K562 (cell line): Measurements from ENCODE around the gene E2F3. TPM values are rescaled to one million over a fixed set of nuclear protein-coding genes. Genes with fewer than 3 reads are reported as not detected.

ENCODE experiments used
- ARNT ChIP-seq, 2 experiments: fragments of 450-650 bp; IDR thresholded peaks; 2 replicates each; pipeline ENCODE4 v1.6.1; 2016; ENCODE audit warnings: mild to moderate bottlenecking in 1 of 2
- ATF7 ChIP-seq: fragments of 450-650 bp; IDR thresholded peaks from 2 replicates; pipeline ENCODE4 v1.7.1; 2014; ENCODE audit warnings: mild to moderate bottlenecking, moderate library complexity
- CBFB ChIP-seq: sonication (generic); formaldehyde crosslinking; IDR thresholded peaks from 2 replicates; pipeline ENCODE4 v1.4.0; 2020; ENCODE audit warnings: mild to moderate bottlenecking, missing genetic modification reagents
- DDX20 ChIP-seq: fragments of 450-650 bp; IDR thresholded peaks from 2 replicates; pipeline ENCODE4 v1.6.1; 2016; ENCODE audit warnings: missing genetic modification characterization, low read depth, mild to moderate bottlenecking, missing compliant biosample characterization, moderate library complexity
- ETS1 ChIP-seq: conservative IDR thresholded peaks from 2 replicates; pipeline ENCODE4 v1.6.1; 2011; ENCODE audit warnings: low read depth, mild to moderate bottlenecking, low read length; ENCODE audit not compliant: control insufficient read depth
- EWSR1 ChIP-seq: fragments of 450-650 bp; IDR thresholded peaks from 2 replicates; pipeline ENCODE4 v1.6.1; 2018; ENCODE audit warnings: borderline replicate concordance, mild to moderate bottlenecking, low read depth, moderate library complexity; ENCODE audit not compliant: partially characterized antibody
- FOXK2 ChIP-seq, 2 experiments: fragments of 450-650 bp; IDR thresholded peaks in 1 of 2; conservative IDR thresholded peaks in 1 of 2; 2 replicates each; pipeline ENCODE4 v1.6.1; 2016; ENCODE audit warnings: low read depth in 2 of 2, mild to moderate bottlenecking in 1 of 2
- FOXO4 ChIP-seq: fragments of 450-650 bp; formaldehyde crosslinking; IDR thresholded peaks from 2 replicates; pipeline ENCODE4 v1.4.0; 2020; ENCODE audit warnings: mild to moderate bottlenecking, moderate library complexity
- HCFC1 ChIP-seq: IDR thresholded peaks from 2 replicates; pipeline ENCODE4 v1.6.1; 2012; ENCODE audit warnings: low read depth, low read length, improper control_type of control experiment
- HNRNPLL ChIP-seq: fragments of 200-400 bp; formaldehyde crosslinking; IDR thresholded peaks from 2 replicates; pipeline ENCODE4 v1.6.1; 2017; ENCODE audit warnings: low read length, low read depth, mild to moderate bottlenecking; ENCODE audit not compliant: poor library complexity, severe bottlenecking
- KDM1A ChIP-seq, 2 experiments: fragments of 450-650 bp; IDR thresholded peaks; 2 replicates each; pipeline ENCODE4 v1.6.1; 2016; ENCODE audit warnings: mild to moderate bottlenecking in 2 of 2
- MEF2A ChIP-seq: IDR thresholded peaks from 2 replicates; pipeline ENCODE4 v1.6.1; 2011; ENCODE audit warnings: low read depth, mild to moderate bottlenecking, low read length, moderate library complexity; ENCODE audit not compliant: control insufficient read depth
- NEUROD1 ChIP-seq: fragments of 150-350 bp; IDR thresholded peaks from 2 replicates; pipeline ENCODE4 v1.6.1; 2014; ENCODE audit warnings: borderline replicate concordance, low read length, low read depth; ENCODE audit not compliant: partially characterized antibody
- PTRF ChIP-seq: fragments of 450-650 bp; IDR thresholded peaks from 2 replicates; pipeline ENCODE4 v1.6.1; 2016; ENCODE audit warnings: mild to moderate bottlenecking, missing genetic modification characterization, missing compliant biosample characterization
- SIX5 ChIP-seq, 2 experiments: IDR thresholded peaks; 2 replicates each; pipeline ENCODE4 v1.6.1; 2011; ENCODE audit warnings: low read length in 2 of 2, borderline replicate concordance in 1 of 2, low read depth in 1 of 2, mild to moderate bottlenecking in 1 of 2, moderate library complexity in 1 of 2; ENCODE audit not compliant: insufficient read depth in 1 of 2
- TRIM28 ChIP-seq: fragments of 450-650 bp; IDR thresholded peaks from 2 replicates; pipeline ENCODE4 v1.6.1; 2017
- ZNF124 ChIP-seq: sonication (generic); formaldehyde crosslinking; IDR thresholded peaks from 2 replicates; pipeline ENCODE4 v1.8.1; 2022; ENCODE audit warnings: missing genetic modification reagents
- ZNF239 ChIP-seq: fragments of 250-450 bp; sonication (Bioruptor Pico); IDR thresholded peaks from 2 replicates; pipeline ENCODE4 v1.4.0; 2020; ENCODE audit warnings: mild to moderate bottlenecking
- ZNF561 ChIP-seq: fragments of 450-650 bp; formaldehyde crosslinking; conservative IDR thresholded peaks from 2 replicates; pipeline ENCODE4 v1.4.0; 2020; ENCODE audit warnings: mild to moderate bottlenecking, moderate library complexity
- polyA plus RNA-seq, 8 experiments: library from polyadenylated mRNA; depleted of rRNA in 4 of 8; stranded (reverse) in 5 of 8; unstranded in 3 of 8; fragments of >200 nt; fragmentation: Nextera tagmentation in 2 of 8; fragmentation: Illumina TruSeq in 1 of 8; extraction: Ambion mirVana in 2 of 8; extraction: Trizol in 1 of 8; gene quantifications; 2 replicates each; pipeline versions ENCODE4 v1.2.1 to v1.2.3, GENCODE V29; 2011 to 2014; ENCODE audit warnings: inconsistent platforms in 1 of 8, missing spikeins in 1 of 8
- total RNA-seq, 7 experiments: library from RNA; depleted of rRNA in 6 of 7; stranded (reverse); fragments of >200 nt in 6 of 7; fragmentation: Illumina TruSeq in 2 of 7; extraction: Trizol in 2 of 7; gene quantifications; 2 replicates each; pipeline versions ENCODE4 v1.2.1 to v1.2.3, GENCODE V29; 2011 to 2021; ENCODE audit warnings: low replicate concordance in 1 of 7
- TF ChIP-seq, protein P1 (sequence below), 3 experiments: fragments of 200-800 bp in 1 of 3; fragments of 250-450 bp in 1 of 3; fragments of 450-650 bp in 1 of 3; sonication (Bioruptor Pico) in 1 of 3; sonication (Bioruptor generic) in 1 of 3; formaldehyde crosslinking in 1 of 3; IDR thresholded peaks; 2 replicates each; pipeline versions ENCODE4 v1.6.1 to v1.8.0; 2016 to 2022; ENCODE audit warnings: mild to moderate bottlenecking in 2 of 3, missing genetic modification characterization in 2 of 3, missing compliant biosample characterization in 1 of 3, moderate library complexity in 1 of 3

E2F3 gene
- total and polyA plus RNA-seq, 9 of the 15 experiments (the other 6 are each of a cell fraction or from before 2014, with no cell fraction given), result 11.1 to 44.7 (median 27.2) TPM

GRCh38 chr6:20401205-20402091, at the start of gene E2F3 (continued):
- 0 out of 2 replicates have a peak, but pooled peaks have one; percentile 63 for TF ChIP-seq FOXO4 (CRISPR knock-in tag)
- no peak for TF ChIP-seq ZNF124 (CRISPR knock-in tag)
- no peak for TF ChIP-seq EWSR1
- TF ChIP-seq, protein P1, sequence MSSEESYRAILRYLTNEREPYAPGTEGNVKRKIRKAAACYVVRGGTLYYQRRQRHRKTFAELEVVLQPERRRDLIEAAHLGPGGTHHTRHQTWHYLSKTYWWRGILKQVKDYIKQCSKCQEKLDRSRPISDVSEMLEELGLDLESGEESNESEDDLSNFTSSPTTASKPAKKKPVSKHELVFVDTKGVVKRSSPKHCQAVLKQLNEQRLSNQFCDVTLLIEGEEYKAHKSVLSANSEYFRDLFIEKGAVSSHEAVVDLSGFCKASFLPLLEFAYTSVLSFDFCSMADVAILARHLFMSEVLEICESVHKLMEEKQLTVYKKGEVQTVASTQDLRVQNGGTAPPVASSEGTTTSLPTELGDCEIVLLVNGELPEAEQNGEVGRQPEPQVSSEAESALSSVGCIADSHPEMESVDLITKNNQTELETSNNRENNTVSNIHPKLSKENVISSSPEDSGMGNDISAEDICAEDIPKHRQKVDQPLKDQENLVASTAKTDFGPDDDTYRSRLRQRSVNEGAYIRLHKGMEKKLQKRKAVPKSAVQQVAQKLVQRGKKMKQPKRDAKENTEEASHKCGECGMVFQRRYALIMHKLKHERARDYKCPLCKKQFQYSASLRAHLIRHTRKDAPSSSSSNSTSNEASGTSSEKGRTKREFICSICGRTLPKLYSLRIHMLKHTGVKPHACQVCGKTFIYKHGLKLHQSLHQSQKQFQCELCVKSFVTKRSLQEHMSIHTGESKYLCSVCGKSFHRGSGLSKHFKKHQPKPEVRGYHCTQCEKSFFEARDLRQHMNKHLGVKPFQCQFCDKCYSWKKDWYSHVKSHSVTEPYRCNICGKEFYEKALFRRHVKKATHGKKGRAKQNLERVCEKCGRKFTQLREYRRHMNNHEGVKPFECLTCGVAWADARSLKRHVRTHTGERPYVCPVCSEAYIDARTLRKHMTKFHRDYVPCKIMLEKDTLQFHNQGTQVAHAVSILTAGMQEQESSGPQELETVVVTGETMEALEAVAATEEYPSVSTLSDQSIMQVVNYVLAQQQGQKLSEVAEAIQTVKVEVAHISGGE (CRISPR knock-in tag; IDR thresholded peaks at IDR 0.05), result no peak
- TF ChIP-seq TRIM28, result peak; percentile 42; the same call in 1 of the 2 replicates
- TF ChIP-seq HCFC1, result no peak; the same call in 1 of the 2 replicates
- TF ChIP-seq ARNT (IDR thresholded peaks at IDR 0.05), result peak; percentile 43 to 51; a peak in 2 of 4 replicates
- TF ChIP-seq CBFB, result no peak
- no peak for TF ChIP-seq PTRF (tag)
- TF ChIP-seq ATF7, result no peak; the same call in 1 of the 2 replicates
- peak; percentile 53; the same call in 1 of the 2 replicates for TF ChIP-seq ETS1
- peak in 1 of 2 experiments; percentile 27; a peak in 1 of 4 replicates for TF ChIP-seq FOXK2 (conservative IDR thresholded peaks at IDR 0.05 in 1 of 2, IDR thresholded peaks at IDR 0.05 in 1 of 2; ENCODE audit: low read depth in 2 of 2)
- TF ChIP-seq MEF2A, result 0 out of 2 replicates have a peak, but pooled peaks have one; percentile 47
- no peak for TF ChIP-seq SIX5 (IDR thresholded peaks at IDR 0.05; ENCODE audit: borderline replicate concordance in 1 of 2, insufficient read depth in 1 of 2, low read depth in 1 of 2, low read length in 2 of 2)
- no peak for TF ChIP-seq DDX20 (tag)
- TF ChIP-seq ZNF239 (CRISPR knock-in tag), result no peak; the same call in 1 of the 2 replicates
- TF ChIP-seq HNRNPLL, result peak; percentile 63
- peak; percentile 92 for TF ChIP-seq NEUROD1
- TF ChIP-seq ZNF561 (CRISPR knock-in tag), result no peak
- 0 out of 4 replicates have a peak, but pooled peaks of 1 of the 2 experiments have one; percentile 6 for TF ChIP-seq KDM1A (IDR thresholded peaks at IDR 0.05)
